Activated CD8-positive, alpha-beta memory T cell treated with anti-CD3 and anti-CD28 coated beads for 36 hours (primary cell): ENCODE measurements around the gene CEP68. TPM values are rescaled to one million over a fixed set of nuclear protein-coding genes. Genes with fewer than 3 reads are reported as not detected.
"Not testable (repeated sequence)": the region's sequence is repeated elsewhere in the genome, so short reads cannot be mapped to it uniquely, and the experiment has no call there.

ENCODE experiments used
- CTCF ChIA-PET: fragments of 350-600 bp; sonication (Branson Sonifier 250); formaldehyde crosslinking; loops from one replicate; lab custom pipeline; 2021; ENCODE audit warnings: antibody characterized with exemption; lab: Charles Lee
- POLR2A ChIA-PET: fragments of 350-600 bp; sonication (Branson Sonifier 250); formaldehyde crosslinking; loops from one replicate; lab custom pipeline; 2021; ENCODE audit warnings: antibody characterized with exemption; lab: Charles Lee
- total RNA-seq, 2 experiments: library from RNA; stranded (reverse); gene quantifications; one replicate each; pipeline ENCODE4 v1.2.3, GENCODE V29; 2021

CEP68 gene
- 1 to 10 TPM; 4.1 to 4.7 TPM for total RNA-seq

GRCh38 chr2:65056215-65057053 is at the start of gene CEP68:
Gene CEP68 (plus strand): TSS chr2:65056416. CDS start chr2:65069445, 13,029 bp downstream.
- POLR2A ChIA-PET, result interaction anchor here (0.6 to 2.1 kb wide), 8 partner anchors 9 to 404 kb away, joined by 3 to 13 read pairs (median 4); partner anchors contain the start of genes RAB1A and SLC1A4
- CTCF ChIA-PET, result interaction anchor here (0.7 to 2.6 kb wide), 7 partner anchors 9 to 175 kb away, joined by 3 to 8 read pairs (median 3); partner anchors contain the start of gene RAB1A

GRCh38 chr2:65013776-65014175 is 42.4 kb upstream of the CEP68 start:
- ChIA-PET POLR2A (no interaction called here), CTCF (no interaction called here)

- POLR2A ChIA-PET, result no interaction called here
- CTCF ChIA-PET, result interaction anchor here (1.0 to 1.2 kb wide), 2 partner anchors 14 to 98 kb away, joined by 3 to 4 read pairs; no protein-coding TSS in a partner anchor
Observed at GRCh38 chr2:65015731-65016130, 40.5 kb upstream of the CEP68 start.

GRCh38 chr2:65016789-65017188 is 39.4 kb upstream of the CEP68 start:
- ChIA-PET POLR2A (no interaction called here), CTCF (interaction anchor here (1.2 kb wide), 1 partner anchor 99 kb away, joined by 3 read pairs; no protein-coding TSS in a partner anchor)

- POLR2A ChIA-PET, result no interaction called here
- CTCF ChIA-PET, result no interaction called here
Observed at GRCh38 chr2:65017335-65017734, 38.9 kb upstream of the CEP68 start.

- ChIA-PET CTCF (no interaction called here), POLR2A (no interaction called here)
Observed at GRCh38 chr2:65018141-65018582, 38.1 kb upstream of the CEP68 start.

- ChIA-PET POLR2A (no interaction called here), CTCF (no interaction called here)
Observed at GRCh38 chr2:65019010-65019409, 37.2 kb upstream of the CEP68 start.

- ChIA-PET CTCF (interaction anchor here (0.6 kb wide), 1 partner anchor 20 kb away, joined by 3 read pairs; no protein-coding TSS in a partner anchor), POLR2A (no interaction called here)
Observed at GRCh38 chr2:65019675-65020195, 36.5 kb upstream of the CEP68 start.

- CTCF ChIA-PET, result interaction anchor here (0.6 kb wide), 1 partner anchor 19 kb away, joined by 3 read pairs; no protein-coding TSS in a partner anchor
Observed at GRCh38 chr2:65020251-65020650, 36.0 kb upstream of the CEP68 start.

GRCh38 chr2:65020943-65021528 is 35.2 kb upstream of the CEP68 start:
- POLR2A ChIA-PET, result no interaction called here
- CTCF ChIA-PET, result no interaction called here

More at GRCh38 chr2:65020251-65020650, 36.0 kb upstream of the CEP68 start:
- POLR2A ChIA-PET, result not testable (repeated sequence)

GRCh38 chr2:65021709-65022108 is 34.5 kb upstream of the CEP68 start:
- POLR2A ChIA-PET, result no interaction called here

GRCh38 chr2:65022189-65022588 is 34.0 kb upstream of the CEP68 start:
- CTCF ChIA-PET, result no interaction called here

More at GRCh38 chr2:65021709-65022108, 34.5 kb upstream of the CEP68 start:
- CTCF ChIA-PET, result no interaction called here

GRCh38 chr2:65023742-65024141 is 32.5 kb upstream of the CEP68 start:
- CTCF ChIA-PET, result no interaction called here
- POLR2A ChIA-PET, result no interaction called here

More at GRCh38 chr2:65022189-65022588, 34.0 kb upstream of the CEP68 start:
- POLR2A ChIA-PET, result no interaction called here

GRCh38 chr2:65024149-65024829 is 31.9 kb upstream of the CEP68 start:
- ChIA-PET POLR2A (no interaction called here), CTCF (no interaction called here)

GRCh38 chr2:65025453-65026123 is 30.6 kb upstream of the CEP68 start:
- CTCF ChIA-PET, result no interaction called here
- POLR2A ChIA-PET, result no interaction called here

GRCh38 chr2:65026154-65026553 is 30.1 kb upstream of the CEP68 start:
- ChIA-PET CTCF (no interaction called here), POLR2A (no interaction called here)

GRCh38 chr2:65026704-65027464 is 29.3 kb upstream of the CEP68 start:
- POLR2A ChIA-PET, result no interaction called here
- CTCF ChIA-PET, result no interaction called here

GRCh38 chr2:65027616-65028244 is 28.5 kb upstream of the CEP68 start:
- ChIA-PET POLR2A (no interaction called here), CTCF (interaction anchor here (0.6 to 1.2 kb wide), 2 partner anchors 110 to 374 kb away, joined by 3 to 5 read pairs; no protein-coding TSS in a partner anchor)
